Neuronal stem cell (in vitro differentiated cells): ENCODE measurements around the gene INSC.

Experiments used
- DNase-seq: peaks from one replicate; pipeline ENCODE4 v3.0.0-alpha.2; 2013; ENCODE audit warnings: low spot score
- H2AFZ ChIP-seq: one replicate; pipeline ENCODE4 v1.6.1; 2013; ENCODE audit warnings: mild to moderate bottlenecking, low read length, inconsistent platforms
- H2AK5ac ChIP-seq: 2 replicates; pipeline ENCODE4 v1.6.1; 2013; ENCODE audit warnings: low read depth, mild to moderate bottlenecking, inconsistent platforms, low read length, moderate library complexity, mixed read lengths
- H2BK120ac ChIP-seq: 2 replicates; pipeline ENCODE4 v1.6.1; 2013; ENCODE audit warnings: low read depth, mild to moderate bottlenecking, inconsistent platforms, low read length, moderate library complexity, mixed read lengths
- H2BK12ac ChIP-seq: one replicate; pipeline ENCODE4 v1.6.1; 2013; ENCODE audit warnings: low read length, inconsistent platforms
- H2BK15ac ChIP-seq: 2 replicates; pipeline ENCODE4 v1.6.1; 2013; ENCODE audit warnings: mild to moderate bottlenecking, low read length, inconsistent platforms, mixed read lengths
- H2BK5ac ChIP-seq: one replicate; pipeline ENCODE4 v1.6.1; 2013; ENCODE audit warnings: inconsistent platforms, mild to moderate bottlenecking, low read length, moderate library complexity
- H3K14ac ChIP-seq: one replicate; pipeline ENCODE4 v1.6.1; 2013; ENCODE audit warnings: low read length, inconsistent platforms
- H3K18ac ChIP-seq: 2 replicates; pipeline ENCODE4 v1.6.1; 2013; ENCODE audit warnings: low read length, inconsistent platforms
- H3K23ac ChIP-seq: 2 replicates; pipeline ENCODE4 v1.6.1; 2013; ENCODE audit warnings: low read depth, mild to moderate bottlenecking, mixed read lengths, low read length, inconsistent platforms; ENCODE audit not compliant: poor library complexity
- H3K27ac ChIP-seq: replicated peaks from 3 replicates; pipeline ENCODE4 v1.5.1; 2013; ENCODE audit warnings: low read length, inconsistent platforms
- H3K27me3 ChIP-seq, 3 experiments: 2 replicates each; pipeline ENCODE4 v1.6.1; 2013; ENCODE audit warnings: low read length in 3 of 3, mild to moderate bottlenecking in 2 of 3, inconsistent platforms in 1 of 3, low read depth in 1 of 3, mixed read lengths in 1 of 3, moderate library complexity in 1 of 3; ENCODE audit not compliant: control insufficient read depth in 3 of 3, insufficient read depth in 3 of 3
- H3K36me3 ChIP-seq, 2 donors: replicated peaks in 1 of 2; 2 replicates each; pipeline ENCODE4 v1.6.1; 2013; ENCODE audit warnings: low read length in 2 of 2; ENCODE audit not compliant: control insufficient read depth in 2 of 2, insufficient read depth in 2 of 2
- H3K4ac ChIP-seq: 2 replicates; pipeline ENCODE4 v1.6.1; 2013; ENCODE audit warnings: inconsistent platforms, mild to moderate bottlenecking, low read length, moderate library complexity
- H3K4me1 ChIP-seq, 2 donors: 1 replicate in 1 of 2; 2 replicates in 1 of 2; pipeline ENCODE4 v1.6.1; 2013; ENCODE audit warnings: low read length in 2 of 2, low read depth in 1 of 2; ENCODE audit not compliant: control insufficient read depth in 2 of 2, insufficient read depth in 1 of 2
- H3K4me2 ChIP-seq: one replicate; pipeline ENCODE4 v1.6.1; 2013; ENCODE audit warnings: mild to moderate bottlenecking, low read length, inconsistent platforms; ENCODE audit not compliant: insufficient read depth, poor library complexity, severe bottlenecking
- H3K4me3 ChIP-seq, 2 donors: 2 replicates each; pipeline ENCODE4 v1.5.1; 2013; ENCODE audit warnings: low read length in 2 of 2, mild to moderate bottlenecking in 2 of 2, inconsistent platforms in 1 of 2, moderate library complexity in 1 of 2
- H3K79me1 ChIP-seq: one replicate; pipeline ENCODE4 v1.6.1; 2013; ENCODE audit warnings: low read depth, mild to moderate bottlenecking, inconsistent platforms, low read length, moderate library complexity
- H3K9ac ChIP-seq: one replicate; pipeline ENCODE4 v1.6.1; 2013; ENCODE audit warnings: mild to moderate bottlenecking, low read depth, low read length, inconsistent platforms; ENCODE audit not compliant: poor library complexity
- H3K9me3 ChIP-seq, 2 donors: replicated peaks in 1 of 2; 2 replicates each; pipeline versions ENCODE3 to v1.6.1; 2013; ENCODE audit warnings: low read length in 2 of 2, mild to moderate bottlenecking in 2 of 2, inconsistent platforms in 1 of 2, low read depth in 1 of 2, mixed read lengths in 1 of 2, moderate library complexity in 1 of 2; ENCODE audit not compliant: control insufficient read depth in 2 of 2, insufficient read depth in 1 of 2
- H4K8ac ChIP-seq: one replicate; pipeline ENCODE4 v1.6.1; 2013; ENCODE audit warnings: low read depth, mild to moderate bottlenecking, inconsistent platforms, low read length, moderate library complexity
- H4K91ac ChIP-seq: one replicate; pipeline ENCODE4 v1.6.1; 2013; ENCODE audit warnings: low read length, low read depth, mild to moderate bottlenecking, inconsistent platforms; ENCODE audit not compliant: poor library complexity
- WGBS, 2 donors: extraction: QIAGEN DNeasy Blood & Tissue Kit; methylation state at CpG; one replicate each; pipeline ENCODE4 v1.1.7; 2013; ENCODE audit warnings: missing lambda C conversion rate in 2 of 2, mixed read lengths in 1 of 2; ENCODE audit not compliant: insufficient read length in 2 of 2, insufficient replicate concordance in 1 of 2; ENCODE audit errors: extremely low coverage in 2 of 2; 5-methylcytosine and 5-hydroxymethylcytosine counted together

Gene INSC

DNA sequence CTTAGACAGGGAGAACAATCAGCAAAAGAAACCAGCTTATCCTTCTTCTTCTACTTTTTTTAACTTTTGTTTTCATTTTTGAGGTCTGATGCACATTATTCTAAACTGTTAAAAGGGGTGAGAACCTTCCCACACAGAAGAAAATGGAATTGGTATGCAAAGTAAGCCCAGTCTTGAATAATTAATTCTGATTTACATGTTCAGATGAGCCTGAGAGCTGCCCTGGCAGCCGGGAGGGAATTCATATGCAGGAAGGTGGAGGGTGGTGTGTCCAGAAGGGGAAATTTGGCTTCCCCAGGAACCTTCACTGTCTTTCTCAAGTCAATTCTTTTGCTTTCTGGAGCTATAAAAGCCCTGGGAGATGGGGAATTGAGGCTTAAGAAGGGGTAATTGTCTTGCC lies 181.0 kb downstream of the INSC start:
- no peaks in the 10 kb centered on the region for H3K4me1 ChIP-seq
- H3K79me1 ChIP-seq = no peaks in the 10 kb centered on the region
- H4K8ac ChIP-seq = no peak overlapping the region
- no peak overlapping the region for H2BK12ac ChIP-seq
- no peak overlapping the region for H3K18ac ChIP-seq
- no peak overlapping the region for H2BK120ac ChIP-seq
- H3K9ac ChIP-seq = no peak overlapping the region
- H3K4ac ChIP-seq = no peak overlapping the region
- H2BK15ac ChIP-seq = no peak overlapping the region
- H4K91ac ChIP-seq = no peak overlapping the region
- H3K23ac ChIP-seq = no peak overlapping the region
- H2AFZ ChIP-seq = no peak overlapping the region
- no peak overlapping the region for H3K27ac ChIP-seq
- H3K4me3 ChIP-seq = no peak overlapping the region
- no peaks in the 10 kb centered on the region for H3K9me3 ChIP-seq
- H3K36me3 ChIP-seq = no peaks in the 10 kb centered on the region
- H3K4me2 ChIP-seq = no peak overlapping the region
- H3K14ac ChIP-seq = no peak overlapping the region
- no CpG with 5 or more reads among the region's 1 CpG for whole genome bisulfite sequencing, 2 donors
- H3K27me3 ChIP-seq = no peaks in the 10 kb centered on the region
- no peak for DNase-seq
- H2BK5ac ChIP-seq = no peak overlapping the region
- H2AK5ac ChIP-seq = no peak overlapping the region
